ENCODE results near the gene USP24.
"Not testable (repeated sequence)": the region's sequence is repeated elsewhere in the genome, so short reads cannot be mapped to it uniquely, and the experiment has no call there.

The USP24 gene

DNA sequence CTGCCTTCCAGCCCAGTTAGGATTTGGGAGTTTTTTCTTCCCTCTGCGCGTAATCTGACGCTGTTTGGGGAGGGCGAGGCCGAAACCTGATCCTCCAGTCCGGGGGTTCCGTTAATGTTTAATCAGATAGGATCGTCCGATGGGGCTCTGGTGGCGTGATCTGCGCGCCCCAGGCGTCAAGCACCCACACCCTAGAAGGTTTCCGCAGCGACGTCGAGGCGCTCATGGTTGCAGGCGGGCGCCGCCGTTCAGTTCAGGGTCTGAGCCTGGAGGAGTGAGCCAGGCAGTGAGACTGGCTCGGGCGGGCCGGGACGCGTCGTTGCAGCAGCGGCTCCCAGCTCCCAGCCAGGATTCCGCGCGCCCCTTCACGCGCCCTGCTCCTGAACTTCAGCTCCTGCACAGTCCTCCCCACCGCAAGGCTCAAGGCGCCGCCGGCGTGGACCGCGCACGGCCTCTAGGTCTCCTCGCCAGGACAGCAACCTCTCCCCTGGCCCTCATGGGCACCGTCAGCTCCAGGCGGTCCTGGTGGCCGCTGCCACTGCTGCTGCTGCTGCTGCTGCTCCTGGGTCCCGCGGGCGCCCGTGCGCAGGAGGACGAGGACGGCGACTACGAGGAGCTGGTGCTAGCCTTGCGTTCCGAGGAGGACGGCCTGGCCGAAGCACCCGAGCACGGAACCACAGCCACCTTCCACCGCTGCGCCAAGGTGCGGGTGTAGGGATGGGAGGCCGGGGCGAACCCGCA, 175.7 kb downstream of the USP24 start, which contains the start of gene PCSK9:
Gene PCSK9 (plus strand): TSS at position 207 of the 741 bp plus-strand sequence. CDS start 290 bp downstream, at position 497.
- TF ChIP-seq, protein P1, sequence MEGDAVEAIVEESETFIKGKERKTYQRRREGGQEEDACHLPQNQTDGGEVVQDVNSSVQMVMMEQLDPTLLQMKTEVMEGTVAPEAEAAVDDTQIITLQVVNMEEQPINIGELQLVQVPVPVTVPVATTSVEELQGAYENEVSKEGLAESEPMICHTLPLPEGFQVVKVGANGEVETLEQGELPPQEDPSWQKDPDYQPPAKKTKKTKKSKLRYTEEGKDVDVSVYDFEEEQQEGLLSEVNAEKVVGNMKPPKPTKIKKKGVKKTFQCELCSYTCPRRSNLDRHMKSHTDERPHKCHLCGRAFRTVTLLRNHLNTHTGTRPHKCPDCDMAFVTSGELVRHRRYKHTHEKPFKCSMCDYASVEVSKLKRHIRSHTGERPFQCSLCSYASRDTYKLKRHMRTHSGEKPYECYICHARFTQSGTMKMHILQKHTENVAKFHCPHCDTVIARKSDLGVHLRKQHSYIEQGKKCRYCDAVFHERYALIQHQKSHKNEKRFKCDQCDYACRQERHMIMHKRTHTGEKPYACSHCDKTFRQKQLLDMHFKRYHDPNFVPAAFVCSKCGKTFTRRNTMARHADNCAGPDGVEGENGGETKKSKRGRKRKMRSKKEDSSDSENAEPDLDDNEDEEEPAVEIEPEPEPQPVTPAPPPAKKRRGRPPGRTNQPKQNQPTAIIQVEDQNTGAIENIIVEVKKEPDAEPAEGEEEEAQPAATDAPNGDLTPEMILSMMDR (conservative IDR thresholded peaks at IDR 0.05): no peak
- H3K27ac ChIP-seq: no peak within 1 kb of the TSS

DNA sequence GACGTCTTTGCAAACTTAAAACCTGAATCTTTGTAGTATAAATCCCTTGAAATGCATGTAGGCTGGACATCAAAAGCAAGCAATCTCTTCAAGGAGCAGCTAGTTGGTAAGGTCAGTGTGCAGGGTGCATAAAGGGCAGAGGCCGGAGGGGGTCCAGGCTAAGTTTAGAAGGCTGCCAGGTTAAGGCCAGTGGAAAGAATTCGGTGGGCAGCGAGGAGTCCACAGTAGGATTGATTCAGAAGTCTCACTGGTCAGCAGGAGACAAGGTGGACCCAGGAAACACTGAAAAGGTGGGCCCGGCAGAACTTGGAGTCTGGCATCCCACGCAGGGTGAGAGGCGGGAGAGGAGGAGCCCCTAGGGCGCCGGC, 176.2 kb downstream of the USP24 start:
- no peak overlapping the region for H3K27ac ChIP-seq
- TF ChIP-seq, protein P1 (conservative IDR thresholded peaks at IDR 0.05): no peak

DNA sequence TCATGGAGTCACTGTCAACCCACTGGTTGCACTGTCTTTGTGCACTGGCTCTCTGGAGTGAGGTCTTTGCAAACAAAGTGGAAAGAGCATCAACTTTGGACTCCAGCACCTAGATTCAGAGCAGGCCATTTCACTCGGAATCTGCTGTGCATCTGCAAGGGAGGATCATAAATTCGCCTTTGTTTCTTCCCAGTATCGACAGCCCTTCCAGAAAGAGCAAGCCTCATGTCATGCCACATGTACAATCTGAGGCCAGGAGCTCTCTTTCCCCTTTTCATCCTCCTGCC, 176.7 kb downstream of the USP24 start:
- H3K27ac ChIP-seq: no peak overlapping the region
- TF ChIP-seq, protein P1 (conservative IDR thresholded peaks at IDR 0.05): no peak

DNA sequence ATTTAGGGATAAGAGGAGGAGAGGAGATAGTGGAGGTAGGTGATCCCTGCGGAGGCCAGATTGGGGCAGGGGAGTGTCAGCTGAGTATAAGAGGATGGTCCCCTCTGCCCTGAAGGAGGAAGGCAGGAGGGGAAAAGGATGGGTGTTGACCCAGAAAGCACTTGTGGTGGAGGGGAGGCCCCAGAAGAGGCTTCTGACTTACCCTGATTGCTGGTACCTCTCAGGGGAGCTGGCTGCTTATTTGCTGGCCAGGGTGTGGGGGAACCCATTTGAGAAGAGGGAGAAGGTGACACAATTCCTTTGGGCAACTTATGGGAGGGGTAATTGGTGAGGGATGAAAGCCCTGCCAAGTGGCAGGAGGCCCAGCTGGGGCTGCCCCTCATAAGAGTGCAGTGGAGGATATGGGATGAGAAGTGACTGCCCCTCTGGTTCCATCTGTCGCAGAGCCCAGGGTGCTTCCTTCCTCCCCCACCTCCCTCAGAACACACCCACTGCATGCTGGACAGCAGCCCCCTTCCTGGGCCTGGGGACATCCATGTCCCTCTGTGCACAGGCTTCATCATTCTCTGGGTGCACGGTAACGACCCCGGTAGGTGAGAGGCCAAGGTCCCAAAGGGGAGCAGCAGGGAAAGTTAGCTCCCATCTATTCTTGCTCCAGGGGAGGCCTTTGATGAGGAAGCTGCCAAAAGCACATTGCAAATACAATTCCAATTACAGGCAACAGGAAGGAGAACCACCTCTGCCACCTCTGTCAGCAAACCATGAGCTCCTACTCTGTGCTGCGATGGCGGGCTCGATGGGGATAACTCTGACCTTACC, 177.2 kb downstream of the USP24 start:
- H3K27ac ChIP-seq: no peak overlapping the region
- TF ChIP-seq, protein P1 (conservative IDR thresholded peaks at IDR 0.05): no peak

DNA sequence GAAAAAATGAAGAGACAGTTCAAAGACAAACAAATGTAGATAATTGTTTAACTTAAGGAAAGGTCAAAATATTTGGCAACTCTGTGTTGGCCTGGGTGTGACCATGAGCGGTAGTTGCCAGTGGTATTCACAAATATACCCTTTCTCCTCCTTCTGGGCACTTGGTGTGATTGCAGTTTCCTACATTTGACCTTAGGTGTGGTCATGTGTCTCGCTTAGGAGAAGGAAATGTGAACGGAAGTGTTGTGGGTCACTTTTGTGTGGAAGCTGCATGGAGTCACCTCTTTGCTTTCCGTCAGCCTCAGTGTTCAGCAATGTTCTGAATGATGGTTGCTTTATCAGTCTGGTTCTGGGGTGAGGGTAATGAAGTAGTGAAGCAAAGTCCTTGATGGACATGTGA, 179.3 kb downstream of the USP24 start:
- TF ChIP-seq, protein P1 (conservative IDR thresholded peaks at IDR 0.05): no peak
- no peak overlapping the region for H3K27ac ChIP-seq

DNA sequence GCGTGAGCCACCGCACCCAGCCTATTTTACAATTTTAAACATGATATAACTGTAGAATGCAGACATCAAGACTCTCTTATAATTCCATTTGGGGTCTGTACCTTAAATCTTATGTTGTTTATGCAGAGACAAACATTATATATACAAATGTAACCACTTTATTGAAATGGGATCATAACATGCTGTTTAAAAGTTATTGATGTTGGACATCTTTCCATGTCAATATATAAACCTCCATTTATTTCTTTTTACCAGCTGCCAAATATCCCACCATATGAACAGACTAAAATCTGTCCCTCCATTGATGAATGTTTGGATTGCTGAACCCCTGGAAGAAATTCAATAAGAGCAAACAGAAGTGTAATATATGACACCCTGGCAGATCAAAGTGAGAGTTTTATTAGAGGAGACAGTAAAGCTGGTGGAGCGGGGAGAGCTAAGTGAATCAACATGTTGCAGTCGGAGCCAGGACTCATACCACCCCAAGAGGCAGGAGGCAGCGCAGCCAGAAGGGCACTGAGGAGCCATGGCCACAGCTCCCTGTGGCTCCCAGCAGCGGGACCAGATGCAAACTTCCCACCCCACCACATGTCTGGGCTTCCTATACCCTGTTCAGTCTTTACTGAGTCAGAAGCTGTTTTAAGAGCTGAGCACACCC, 180.6 kb downstream of the USP24 start:
- TF ChIP-seq, protein P1 (conservative IDR thresholded peaks at IDR 0.05): no peak
- H3K27ac ChIP-seq: no peak overlapping the region

DNA sequence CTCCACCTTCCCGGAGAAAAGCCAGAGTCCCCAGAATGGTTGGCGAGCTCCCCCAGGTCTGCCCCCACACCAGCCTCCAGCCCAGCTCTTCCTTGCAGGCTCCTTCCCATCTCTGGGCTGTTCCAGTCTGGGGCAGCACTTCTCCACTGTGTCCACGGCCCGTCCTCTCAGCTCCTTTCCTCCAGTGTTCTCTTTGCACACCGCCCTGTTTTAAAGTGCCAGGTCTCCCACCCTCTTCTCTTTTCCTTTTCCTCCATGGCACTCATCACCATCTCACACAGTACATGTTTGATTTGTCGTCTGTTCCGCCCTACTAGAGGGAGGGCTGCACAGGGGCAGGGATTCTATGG, 181.9 kb downstream of the USP24 start:
- TF ChIP-seq, protein P1 (conservative IDR thresholded peaks at IDR 0.05): no peak
- no peak overlapping the region for H3K27ac ChIP-seq

DNA sequence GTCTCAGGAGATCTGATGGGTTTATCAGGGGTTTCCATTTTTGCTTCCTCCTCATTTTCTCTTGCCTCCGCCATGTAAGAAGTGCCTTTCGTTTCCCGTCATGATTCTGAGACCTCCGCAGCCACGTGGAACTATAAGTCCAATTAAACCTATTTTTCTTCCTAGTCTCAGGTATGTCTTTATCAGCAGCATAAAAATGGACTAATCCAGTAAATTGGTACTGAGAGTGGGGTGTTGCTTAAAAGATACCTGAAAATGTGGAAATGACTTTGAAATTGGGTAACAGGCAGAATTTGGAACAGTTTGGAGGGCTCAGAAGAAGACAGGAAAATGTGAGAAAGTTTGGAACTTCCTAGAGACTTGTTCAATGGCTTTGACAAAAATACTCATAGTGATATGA, 184.1 kb downstream of the USP24 start:
- not testable (repeated sequence) for H3K27ac ChIP-seq

DNA sequence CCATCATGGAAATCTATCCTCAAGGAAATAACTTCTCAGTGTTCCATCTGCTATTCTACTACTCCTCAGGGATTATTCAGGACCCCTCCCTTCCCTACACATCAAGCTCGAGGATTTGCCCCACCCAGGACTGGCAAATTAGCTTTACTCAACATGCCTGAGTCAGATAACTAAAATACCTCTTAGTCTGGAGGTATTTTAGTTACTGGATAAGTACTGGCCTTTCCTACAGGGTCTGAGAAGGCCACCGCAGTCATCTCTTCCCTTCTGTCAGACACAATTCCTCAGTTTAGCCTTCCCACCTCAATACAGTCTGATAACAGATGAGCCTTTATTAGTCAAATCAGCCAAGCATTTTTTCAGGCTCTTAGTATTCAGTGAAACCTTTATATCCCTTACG, 188.5 kb downstream of the USP24 start:
- H3K27ac ChIP-seq: not testable (repeated sequence)

DNA sequence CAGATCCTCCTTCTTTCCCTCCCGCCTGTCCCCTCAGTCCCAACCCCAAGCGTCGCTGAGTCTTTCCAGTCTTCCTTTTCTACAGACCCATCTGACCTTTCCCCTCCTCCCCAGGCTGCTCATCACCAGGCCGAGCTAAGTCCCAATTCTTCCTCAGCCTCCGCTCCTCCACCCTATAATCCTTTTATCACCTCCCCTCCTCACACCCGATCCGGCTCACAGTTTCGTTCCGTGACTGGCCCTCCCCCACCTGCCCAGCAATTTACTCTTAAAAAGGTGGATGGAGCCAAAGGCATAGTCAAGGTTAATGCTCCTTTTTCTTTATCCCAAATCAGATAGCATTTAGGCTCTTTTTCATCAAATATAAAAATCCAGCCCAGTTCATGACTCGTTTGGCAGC, 191.0 kb downstream of the USP24 start:
- H3K27ac ChIP-seq: not testable (repeated sequence)
